Naive thymus-derived CD4-positive, alpha-beta T cell (primary cell): ENCODE results near the gene WFDC10B. TPM values are rescaled to one million over a fixed set of nuclear protein-coding genes. Genes with fewer than 3 reads are reported as not detected.
"Not testable (repeated sequence)": the region's sequence is repeated elsewhere in the genome, so short reads cannot be mapped to it uniquely, and the experiment has no call there.

ENCODE experiments used
- ATAC-seq: fragments of 150-1000 bp; cut with Tn5 transposase; 2 replicates; pipeline ENCODE4 v1.10.0; 2021; ENCODE audit warnings: mild to moderate bottlenecking, moderate library complexity
- CTCF ChIA-PET: fragments of 350-600 bp; sonication (Branson Sonifier 250); formaldehyde crosslinking; loops from one replicate; lab custom pipeline; 2021; ENCODE audit warnings: antibody characterized with exemption; lab: Charles Lee
- POLR2A ChIA-PET: fragments of 350-600 bp; sonication (Branson Sonifier 250); formaldehyde crosslinking; loops from one replicate; lab custom pipeline; 2021; ENCODE audit warnings: antibody characterized with exemption, inconsistent platforms; lab: Charles Lee
- DNase-seq, 9 donors: peaks; one replicate each; pipeline versions ENCODE4 v3.0.0 to v3.0.0-alpha.2; 2020 to 2022; ENCODE audit warnings: mixed read lengths in 1 of 9
- H3K27ac ChIP-seq: one replicate; pipeline ENCODE4 v1.7.0; 2013; ENCODE audit warnings: mild to moderate bottlenecking, low read depth, low read length, moderate library complexity
- H3K27me3 ChIP-seq, 2 donors: one replicate each; pipeline ENCODE4 v1.7.0; 2013; ENCODE audit warnings: low read length in 2 of 2, mild to moderate bottlenecking in 2 of 2, moderate library complexity in 2 of 2; ENCODE audit not compliant: control insufficient read depth in 2 of 2, insufficient read depth in 2 of 2
- H3K36me3 ChIP-seq, 3 experiments: 1 replicate in 2 of 3; 2 replicates in 1 of 3; pipeline ENCODE4 v1.7.0; 2013; ENCODE audit warnings: low read length in 3 of 3, mild to moderate bottlenecking in 3 of 3, moderate library complexity in 1 of 3; ENCODE audit not compliant: insufficient read depth in 3 of 3, control insufficient read depth in 2 of 3
- H3K4me1 ChIP-seq, 2 donors: one replicate each; pipeline ENCODE4 v1.7.0; 2013; ENCODE audit warnings: low read length in 2 of 2, mild to moderate bottlenecking in 2 of 2, moderate library complexity in 1 of 2; ENCODE audit not compliant: control insufficient read depth in 2 of 2, insufficient read depth in 2 of 2
- H3K4me3 ChIP-seq: 2 replicates; pipeline ENCODE4 v1.7.0; 2013; ENCODE audit warnings: mild to moderate bottlenecking, low read length
- H3K9me3 ChIP-seq, 3 experiments: 1 replicate in 2 of 3; 2 replicates in 1 of 3; pipeline ENCODE4 v1.7.0; 2013; ENCODE audit warnings: low read length in 3 of 3; ENCODE audit not compliant: control insufficient read depth in 2 of 3
- H3K27ac Mint-ChIP-seq, 9 donors: one replicate each; pipeline ENCODE4 v1.8.0; 2020 to 2022; ENCODE audit warnings: mixed read lengths in 9 of 9, mild to moderate bottlenecking in 8 of 9, moderate library complexity in 5 of 9, inconsistent platforms in 2 of 9
- H3K27me3 Mint-ChIP-seq, 5 donors: one replicate each; pipeline ENCODE4 v1.8.0; 2021 to 2022; ENCODE audit warnings: mixed read lengths in 5 of 5, mild to moderate bottlenecking in 1 of 5
- H3K36me3 Mint-ChIP-seq, 5 donors: one replicate each; pipeline ENCODE4 v1.8.0; 2020 to 2022; ENCODE audit warnings: mixed read lengths in 5 of 5, mild to moderate bottlenecking in 3 of 5, inconsistent platforms in 1 of 5
- H3K4me1 Mint-ChIP-seq, 7 donors: one replicate each; pipeline ENCODE4 v1.8.0; 2020 to 2022; ENCODE audit warnings: mixed read lengths in 7 of 7, mild to moderate bottlenecking in 3 of 7, inconsistent platforms in 1 of 7
- H3K4me3 Mint-ChIP-seq, 10 donors: one replicate each; pipeline ENCODE4 v1.8.0; 2020 to 2022; ENCODE audit warnings: mild to moderate bottlenecking in 10 of 10, mixed read lengths in 10 of 10, moderate library complexity in 6 of 10, inconsistent platforms in 2 of 10
- H3K9me3 Mint-ChIP-seq, 11 donors: one replicate each; pipeline ENCODE4 v1.8.0; 2020 to 2022; ENCODE audit warnings: mixed read lengths in 11 of 11, mild to moderate bottlenecking in 4 of 11, inconsistent platforms in 1 of 11, moderate library complexity in 1 of 11
- intact Hi-C, 2 donors: fragments of 100-400 bp; cut with micrococcal nuclease; formaldehyde crosslinking; loops; one replicate each; pipeline ENCODE4 v1.15.1; 2023
- polyA plus RNA-seq, 2 donors: library from polyadenylated mRNA; unstranded; fragments of 300-500 nt; fragmentation: Illumina TruSeq; gene quantifications; one replicate each; pipeline ENCODE4 v1.2.3, GENCODE V29; 2021
- total RNA-seq, 6 experiments: library from RNA in 5 of 6; stranded (reverse) in 5 of 6; gene quantifications; 1 replicate in 5 of 6; 2 replicates in 1 of 6; pipeline ENCODE4 v1.2.3 and lab custom pipeline; 2021 to 2026

Gene WFDC10B
- total and polyA plus RNA-seq, 7 experiments from 2014 or later = not detected

DNA sequence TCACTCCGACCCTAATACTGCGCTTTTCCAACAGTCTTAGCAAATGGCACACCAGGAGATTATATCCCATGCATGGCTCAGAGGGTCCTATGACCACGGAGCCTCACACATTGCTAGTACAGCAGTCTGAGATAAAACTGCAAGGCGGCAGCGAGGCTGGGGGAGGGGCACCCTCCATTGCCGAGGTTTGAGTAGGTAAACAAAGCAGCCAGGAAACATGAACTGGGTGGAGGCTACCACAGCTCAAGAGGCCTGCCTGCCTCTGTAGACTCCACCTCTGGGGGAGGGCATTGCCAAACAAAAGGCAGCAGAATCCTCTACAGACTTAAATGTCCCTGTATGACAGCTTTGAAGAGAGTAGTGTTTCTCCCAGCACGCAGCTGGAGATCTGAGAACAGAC lies 53.1 kb downstream of the WFDC10B start:
- intact Hi-C loops, H3K27me3 ChIP-seq, H3K9me3 ChIP-seq, H3K27ac Mint-ChIP-seq, H3K36me3 ChIP-seq, ATAC-seq, DNase-seq, CTCF ChIA-PET, H3K4me3 Mint-ChIP-seq, H3K4me1 Mint-ChIP-seq, H3K4me1 ChIP-seq, H3K27ac ChIP-seq, H3K36me3 Mint-ChIP-seq, POLR2A ChIA-PET, H3K4me3 ChIP-seq, H3K9me3 Mint-ChIP-seq: not testable (repeated sequence)
- H3K27me3 Mint-ChIP-seq = peaks cover 4 to 27% (median 15%) of the 10 kb centered on the region in 5 donors

DNA sequence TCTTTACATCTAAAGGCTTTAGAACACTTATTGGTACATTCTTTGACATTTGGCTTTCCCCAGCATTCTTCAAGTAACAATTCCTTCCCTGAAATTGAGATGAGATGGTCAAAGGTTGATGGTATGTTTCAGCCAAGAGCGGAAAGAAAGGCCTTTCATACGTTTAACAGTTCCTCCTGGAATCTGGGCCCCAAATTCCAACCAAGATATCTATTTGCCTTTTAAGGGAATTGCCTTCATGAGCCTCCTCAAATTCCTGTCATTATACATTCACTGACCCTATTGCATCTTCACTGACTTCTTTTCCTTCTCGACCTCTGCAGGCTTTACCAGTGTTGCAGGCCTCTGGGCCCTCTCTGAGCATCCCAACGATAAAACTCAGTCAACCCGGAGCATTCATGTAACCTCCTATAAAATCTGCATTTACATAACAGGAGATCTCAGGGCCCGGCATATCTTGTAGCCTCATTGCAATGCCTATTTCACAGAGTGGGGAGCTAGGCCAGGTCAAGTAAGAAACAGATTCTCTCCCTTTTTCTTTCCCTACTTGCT lies 55.4 kb downstream of the WFDC10B start:
- H3K4me3 Mint-ChIP-seq = no peak overlapping the region

DNA sequence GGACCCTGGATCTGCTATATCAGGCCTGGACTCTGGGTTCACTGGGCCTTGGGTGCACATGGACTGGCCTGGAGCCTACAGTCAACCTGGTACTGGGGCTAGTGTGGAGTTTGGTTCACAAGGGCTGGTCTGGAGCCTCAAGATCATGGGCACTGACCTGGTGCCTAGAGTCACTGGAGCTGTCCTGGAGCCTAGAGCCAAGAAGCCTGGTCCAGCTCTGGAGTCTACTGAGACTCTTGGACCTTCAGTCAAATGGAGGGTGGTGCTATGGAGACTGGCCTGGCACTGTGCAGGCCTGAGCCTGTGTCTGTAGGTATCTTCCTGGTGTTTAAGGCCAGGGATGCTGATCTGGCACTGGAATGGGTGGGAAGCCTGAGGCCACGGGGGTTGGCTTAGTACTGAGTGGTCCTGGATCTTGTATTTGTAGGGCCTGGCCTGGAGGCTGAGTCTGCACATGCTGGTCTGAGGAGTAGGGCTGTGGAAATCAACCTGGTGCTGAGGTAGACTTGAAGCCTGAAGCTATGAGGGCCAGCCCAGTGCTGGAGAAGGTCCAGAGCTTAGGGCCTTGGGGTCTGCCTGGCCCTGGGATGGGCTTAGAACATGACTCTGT lies 57.3 kb downstream of the WFDC10B start:
- H3K4me1 ChIP-seq = no peaks in the 10 kb centered on the region
- peak; percentile 10 for ATAC-seq
- no peaks in the 10 kb centered on the region for H3K27me3 ChIP-seq
- no peaks in the 10 kb centered on the region for H3K9me3 ChIP-seq
- H3K36me3 Mint-ChIP-seq = no peaks in the 10 kb centered on the region
- POLR2A ChIA-PET = no interaction called here
- no peak for DNase-seq
- no peaks in the 10 kb centered on the region for H3K36me3 ChIP-seq
- no peak overlapping the region for H3K27ac Mint-ChIP-seq
- no peak overlapping the region for H3K4me3 ChIP-seq
- H3K4me1 Mint-ChIP-seq = no peaks in the 10 kb centered on the region
- CTCF ChIA-PET = no interaction called here
- H3K27ac ChIP-seq = no peak overlapping the region
- H3K4me3 Mint-ChIP-seq = no peak overlapping the region
- intact Hi-C loops = no loop called here
- peaks cover 0 to 7% (median 0%) of the 10 kb centered on the region in 11 donors for H3K9me3 Mint-ChIP-seq
- peaks cover 2 to 30% (median 19%) of the 10 kb centered on the region in 5 donors for H3K27me3 Mint-ChIP-seq

More for the DNA sequence above, 55.4 kb downstream of the WFDC10B start:
- Histone ChIP-seq H3K9me3 (no peaks in the 10 kb centered on the region), H3K4me1 (no peaks in the 10 kb centered on the region), H3K27ac (no peak overlapping the region), H3K4me3 (no peak overlapping the region), H3K27me3 (no peaks in the 10 kb centered on the region), H3K36me3 (no peaks in the 10 kb centered on the region)
- Mint-ChIP-seq H3K27me3 (peaks cover 8 to 27% (median 16%) of the 10 kb centered on the region in 5 donors), H3K9me3 (peaks cover 0 to 7% (median 0%) of the 10 kb centered on the region in 11 donors), H3K27ac (no peak overlapping the region), H3K4me1 (no peaks in the 10 kb centered on the region), H3K36me3 (no peaks in the 10 kb centered on the region)
- ATAC-seq (no peak), DNase-seq (no peak)
- intact Hi-C loops = no loop called here
- ChIA-PET CTCF (no interaction called here), POLR2A (no interaction called here)

DNA sequence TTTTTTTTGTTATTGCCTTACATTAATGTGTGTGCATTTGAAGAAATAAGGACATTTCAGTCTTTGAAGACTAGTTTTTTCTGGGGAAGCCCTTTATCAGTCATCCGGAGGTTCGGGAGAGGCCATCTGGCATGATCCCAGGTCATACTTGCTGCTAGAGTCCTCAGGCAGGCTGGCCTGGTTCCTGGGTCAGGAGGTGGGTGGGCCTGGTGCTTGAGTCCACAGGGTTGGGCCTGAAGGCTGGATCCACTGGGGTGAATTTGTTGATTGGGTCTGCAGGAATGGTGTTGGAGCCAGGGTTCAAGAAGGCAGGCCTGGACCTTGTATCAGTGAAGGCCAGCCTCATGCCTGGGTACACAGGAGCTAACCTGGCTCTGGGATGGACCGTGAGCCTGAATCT lies 57.9 kb downstream of the WFDC10B start:
- Histone ChIP-seq H3K27me3 (no peaks in the 10 kb centered on the region), H3K27ac (no peak overlapping the region), H3K9me3 (no peaks in the 10 kb centered on the region), H3K4me3 (no peak overlapping the region), H3K4me1 (no peaks in the 10 kb centered on the region), H3K36me3 (no peaks in the 10 kb centered on the region)
- ChIA-PET CTCF (no interaction called here), POLR2A (no interaction called here)
- Mint-ChIP-seq H3K27ac (no peak overlapping the region), H3K27me3 (peaks cover 2 to 33% (median 25%) of the 10 kb centered on the region in 5 donors), H3K36me3 (no peaks in the 10 kb centered on the region), H3K9me3 (peaks cover 0 to 7% (median 0%) of the 10 kb centered on the region in 11 donors), H3K4me1 (no peaks in the 10 kb centered on the region), H3K4me3 (no peak overlapping the region)
- DNase-seq (no peak), ATAC-seq (no peak)
- intact Hi-C loops = no loop called here

DNA sequence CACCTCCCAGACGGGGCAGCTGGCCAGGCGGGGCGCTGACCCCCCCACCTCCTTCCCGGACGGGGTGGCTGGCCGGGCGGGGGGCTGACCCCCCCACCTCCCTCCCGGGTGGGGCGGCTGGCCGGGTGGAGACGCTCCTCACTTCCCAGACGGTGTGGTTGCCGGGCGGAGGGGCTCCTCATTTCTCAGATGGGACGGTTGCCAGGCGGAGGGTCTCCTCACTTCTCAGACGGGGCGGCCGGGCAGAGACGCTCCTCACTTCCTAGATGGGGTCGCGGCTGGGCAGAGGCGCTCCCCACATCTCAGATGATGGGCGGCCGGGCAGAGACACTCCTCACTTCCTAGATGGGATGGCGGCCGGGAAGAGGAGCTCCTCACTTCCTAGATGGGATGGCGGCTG lies 59.0 kb downstream of the WFDC10B start:
- ATAC-seq, H3K9me3 ChIP-seq, CTCF ChIA-PET, H3K36me3 Mint-ChIP-seq, H3K4me3 ChIP-seq, H3K27me3 ChIP-seq, POLR2A ChIA-PET, H3K4me1 ChIP-seq, H3K27ac Mint-ChIP-seq, H3K4me3 Mint-ChIP-seq, H3K4me1 Mint-ChIP-seq, H3K9me3 Mint-ChIP-seq, intact Hi-C loops, H3K36me3 ChIP-seq, H3K27ac ChIP-seq, DNase-seq: not testable (repeated sequence)
- H3K27me3 Mint-ChIP-seq = peaks cover 2 to 32% (median 23%) of the 10 kb centered on the region in 5 donors

DNA sequence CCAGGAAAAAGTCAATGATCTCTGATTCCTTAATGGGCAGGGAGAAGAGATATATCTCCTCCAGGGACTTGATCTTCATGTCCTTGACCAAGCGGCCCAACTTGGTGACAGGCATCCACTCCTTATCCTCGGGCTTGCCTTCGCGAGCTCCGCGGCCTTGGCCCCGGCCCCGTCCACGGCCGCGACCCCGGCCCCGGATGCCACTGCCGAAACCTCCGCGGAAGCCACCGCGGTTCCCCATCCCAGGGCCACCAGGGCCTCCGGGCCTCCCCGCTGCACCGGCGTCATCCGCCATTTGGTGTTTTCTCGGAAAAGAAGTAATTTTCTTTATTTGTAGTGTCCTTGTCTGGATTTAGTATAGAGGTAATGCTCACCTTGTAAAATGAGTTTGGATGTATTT lies 63.7 kb downstream of the WFDC10B start:
- CTCF ChIA-PET, intact Hi-C loops, POLR2A ChIA-PET: not testable (repeated sequence)

DNA sequence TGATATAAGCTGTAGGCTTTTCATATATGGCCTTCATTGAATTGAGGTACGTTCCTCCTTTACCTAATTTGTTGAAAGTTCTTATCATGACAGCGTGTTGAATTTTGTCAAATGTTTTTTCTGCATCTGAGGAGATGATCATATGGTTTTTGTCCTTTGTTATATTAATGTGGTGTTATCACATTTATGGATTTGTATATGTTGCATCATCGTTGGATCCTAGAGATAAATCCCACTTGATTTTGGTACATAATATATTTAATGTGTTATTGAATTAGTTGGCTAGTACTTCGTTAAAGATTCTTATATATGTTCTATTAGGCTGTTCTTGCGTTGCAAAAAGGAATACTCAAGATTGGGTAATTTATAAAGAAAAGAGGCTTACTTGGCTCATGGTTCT lies 65.1 kb downstream of the WFDC10B start:
- no peaks in the 10 kb centered on the region for H3K4me1 Mint-ChIP-seq
- intact Hi-C loops = no loop called here
- no peak overlapping the region for H3K4me3 ChIP-seq
- H3K27ac Mint-ChIP-seq = no peak overlapping the region
- ChIA-PET POLR2A (no interaction called here), CTCF (no interaction called here)
- H3K36me3 Mint-ChIP-seq = no peaks in the 10 kb centered on the region
- peaks cover 0 to 12% (median 0%) of the 10 kb centered on the region in 11 donors for H3K9me3 Mint-ChIP-seq
- H3K27me3 Mint-ChIP-seq = peaks cover 11 to 42% (median 29%) of the 10 kb centered on the region in 5 donors
- ATAC-seq (no peak), DNase-seq (no peak)
- H3K4me1 ChIP-seq = no peaks in the 10 kb centered on the region
- peaks cover 0 to 3% of the 10 kb centered on the region in 2 donors for H3K27me3 ChIP-seq
- no peaks in the 10 kb centered on the region for H3K9me3 ChIP-seq
- peak overlapping the region in 1 of 10 donors; percentile 51 for H3K4me3 Mint-ChIP-seq
- no peaks in the 10 kb centered on the region for H3K36me3 ChIP-seq
- H3K27ac ChIP-seq = no peak overlapping the region

More for the DNA sequence above, 63.7 kb downstream of the WFDC10B start:
- H3K27ac Mint-ChIP-seq, H3K9me3 ChIP-seq, H3K4me1 ChIP-seq, H3K4me3 ChIP-seq, H3K36me3 Mint-ChIP-seq, H3K27me3 ChIP-seq, H3K27ac ChIP-seq, H3K36me3 ChIP-seq, DNase-seq, H3K4me3 Mint-ChIP-seq, H3K4me1 Mint-ChIP-seq, ATAC-seq: not testable (repeated sequence)
- H3K9me3 Mint-ChIP-seq = peaks cover 0 to 12% (median 0%) of the 10 kb centered on the region in 11 donors
- peaks cover 11 to 43% (median 30%) of the 10 kb centered on the region in 5 donors for H3K27me3 Mint-ChIP-seq
